Trophoblast cell (in vitro differentiated cells and primary cell): ENCODE results near the gene HOATZ.
A peak's percentile ranks its signal among the peaks of the same experiment; 100 is the strongest.

ENCODE experiments used
- DNase-seq, 2 donors: peaks; one replicate each; pipeline ENCODE4 v3.0.0-alpha.2; 2016
- H2AFZ ChIP-seq: 2 replicates; pipeline ENCODE4 v1.6.1; 2013; ENCODE audit warnings: low read length, moderate library complexity, mild to moderate bottlenecking; ENCODE audit not compliant: insufficient read depth, poor library complexity
- H2AK5ac ChIP-seq: 2 replicates; pipeline ENCODE4 v1.6.1; 2013; ENCODE audit warnings: mild to moderate bottlenecking, low read length
- H2BK120ac ChIP-seq: 2 replicates; pipeline ENCODE4 v1.6.1; 2013; ENCODE audit warnings: low read length, mild to moderate bottlenecking, moderate library complexity; ENCODE audit not compliant: insufficient read depth, poor library complexity
- H2BK12ac ChIP-seq: 2 replicates; pipeline ENCODE4 v1.6.1; 2013; ENCODE audit warnings: mild to moderate bottlenecking, low read length, moderate library complexity
- H2BK5ac ChIP-seq: 2 replicates; pipeline ENCODE4 v1.6.1; 2013; ENCODE audit warnings: low read length, low read depth, moderate library complexity, mild to moderate bottlenecking; ENCODE audit not compliant: poor library complexity
- H3K14ac ChIP-seq: 2 replicates; pipeline ENCODE4 v1.6.1; 2013; ENCODE audit warnings: mild to moderate bottlenecking, low read length
- H3K18ac ChIP-seq: 2 replicates; pipeline ENCODE4 v1.6.1; 2013; ENCODE audit warnings: mild to moderate bottlenecking, low read length
- H3K23ac ChIP-seq: 2 replicates; pipeline ENCODE4 v1.6.1; 2013; ENCODE audit warnings: low read length
- H3K27ac ChIP-seq: 2 replicates; pipeline ENCODE4 v1.5.1; 2013; ENCODE audit warnings: low read depth, mild to moderate bottlenecking, inconsistent platforms, low read length, moderate library complexity
- H3K27me3 ChIP-seq: 2 replicates; pipeline ENCODE4 v1.6.1; 2013; ENCODE audit warnings: inconsistent platforms, mild to moderate bottlenecking, low read length, moderate library complexity; ENCODE audit not compliant: insufficient read depth
- H3K36me3 ChIP-seq, 2 experiments: 1 replicate in 1 of 2; 2 replicates in 1 of 2; pipeline ENCODE4 v1.6.1; 2013; ENCODE audit warnings: low read length in 2 of 2, mild to moderate bottlenecking in 2 of 2, moderate library complexity in 1 of 2; ENCODE audit not compliant: insufficient read depth in 2 of 2, control insufficient read depth in 1 of 2
- H3K4ac ChIP-seq: 2 replicates; pipeline ENCODE4 v1.6.1; 2013; ENCODE audit warnings: low read depth, mild to moderate bottlenecking, low read length, moderate library complexity
- H3K4me1 ChIP-seq, 2 experiments: 1 replicate in 1 of 2; 2 replicates in 1 of 2; pipeline ENCODE4 v1.6.1; 2013; ENCODE audit warnings: low read length in 2 of 2, mild to moderate bottlenecking in 2 of 2, moderate library complexity in 1 of 2; ENCODE audit not compliant: insufficient read depth in 2 of 2, control insufficient read depth in 1 of 2
- H3K4me2 ChIP-seq: 2 replicates; pipeline ENCODE4 v1.6.1; 2013; ENCODE audit warnings: inconsistent platforms, mild to moderate bottlenecking, low read length, moderate library complexity
- H3K4me3 ChIP-seq: 2 replicates; pipeline ENCODE4 v1.5.1; 2013; ENCODE audit warnings: mild to moderate bottlenecking, low read depth, low read length, inconsistent platforms
- H3K79me1 ChIP-seq: one replicate; pipeline ENCODE4 v1.6.1; 2013; ENCODE audit warnings: low read length
- H3K79me2 ChIP-seq: 2 replicates; pipeline ENCODE4 v1.6.1; 2013; ENCODE audit warnings: low read length, mild to moderate bottlenecking; ENCODE audit not compliant: control insufficient read depth, insufficient read depth, poor library complexity
- H3K9ac ChIP-seq: 2 replicates; pipeline ENCODE4 v1.6.1; 2013; ENCODE audit warnings: mild to moderate bottlenecking, low read length
- H3K9me3 ChIP-seq: 2 replicates; pipeline ENCODE4 v1.6.1; 2013; ENCODE audit warnings: low read depth, mild to moderate bottlenecking, control low read depth, inconsistent platforms, low read length; ENCODE audit not compliant: insufficient read depth
- H4K12ac ChIP-seq: 2 replicates; pipeline ENCODE4 v1.6.1; 2013; ENCODE audit warnings: low read depth, mild to moderate bottlenecking, low read length, moderate library complexity
- H4K8ac ChIP-seq: 2 replicates; pipeline ENCODE4 v1.6.1; 2013; ENCODE audit warnings: low read depth, mild to moderate bottlenecking, low read length, moderate library complexity
- H4K91ac ChIP-seq: one replicate; pipeline ENCODE4 v1.6.1; 2013; ENCODE audit warnings: low read depth, mild to moderate bottlenecking, low read length, moderate library complexity
- WGBS: extraction: QIAGEN DNeasy Blood & Tissue Kit; methylation state at CpG from one replicate; pipeline ENCODE4 v1.1.7; 2013; ENCODE audit warnings: missing lambda C conversion rate; ENCODE audit not compliant: insufficient read length, insufficient coverage; ENCODE audit errors: extremely low coverage; 5-methylcytosine and 5-hydroxymethylcytosine counted together

Gene HOATZ

DNA sequence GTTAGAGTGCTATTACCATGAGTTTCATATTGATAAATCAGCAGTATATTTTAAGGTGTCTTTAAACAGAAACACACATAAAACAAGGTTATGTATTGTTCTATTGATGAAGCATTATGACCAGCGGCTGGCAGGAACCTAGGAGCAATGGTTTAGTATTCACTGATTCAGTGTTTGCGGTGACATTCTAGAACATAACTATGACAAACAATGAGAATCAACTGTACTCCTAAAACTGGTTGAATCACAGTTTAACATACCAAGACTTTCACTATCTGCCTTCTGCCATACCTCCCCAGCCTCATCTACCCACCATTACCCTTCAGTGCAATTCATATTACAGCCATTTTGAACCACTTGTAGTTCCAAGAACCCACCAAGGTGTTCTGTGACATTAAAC is 8.8 kb downstream of the HOATZ start:
- no peak overlapping the region for H2AFZ ChIP-seq
- no peak overlapping the region for H3K23ac ChIP-seq
- H3K79me2 ChIP-seq, result peaks cover 2% of the 10 kb centered on the region
- no peak overlapping the region for H4K91ac ChIP-seq
- H3K18ac ChIP-seq, result no peak overlapping the region
- no peak overlapping the region for H2AK5ac ChIP-seq
- no peak overlapping the region for H3K9ac ChIP-seq
- WGBS, result no CpG with 5 or more reads among the region's 2 CpGs
- H3K4me2 ChIP-seq, result no peak overlapping the region
- peaks cover 5% of the 10 kb centered on the region for H3K79me1 ChIP-seq
- no peak overlapping the region for H2BK5ac ChIP-seq
- H3K36me3 ChIP-seq, result no peaks in the 10 kb centered on the region
- H3K4me3 ChIP-seq, result no peak overlapping the region
- no peak overlapping the region for H3K14ac ChIP-seq
- no peak for DNase-seq
- no peak overlapping the region for H4K12ac ChIP-seq
- H2BK120ac ChIP-seq, result no peak overlapping the region
- no peak overlapping the region for H2BK12ac ChIP-seq
- H4K8ac ChIP-seq, result no peak overlapping the region
- no peaks in the 10 kb centered on the region for H3K9me3 ChIP-seq
- H3K27me3 ChIP-seq, result no peaks in the 10 kb centered on the region
- peaks cover 4 to 9% of the 10 kb centered on the region in 2 experiments for H3K4me1 ChIP-seq
- no peak overlapping the region for H3K27ac ChIP-seq
- H3K4ac ChIP-seq, result no peak overlapping the region

GRCh38 chr11:111524056-111524455 is 9.5 kb downstream of the HOATZ start:
- H3K4ac ChIP-seq, result no peak overlapping the region
- no peak overlapping the region for H3K4me3 ChIP-seq
- no peak overlapping the region for H3K9ac ChIP-seq
- H3K79me1 ChIP-seq, result peaks cover 5% of the 10 kb centered on the region
- peaks cover 2% of the 10 kb centered on the region for H3K79me2 ChIP-seq
- H4K8ac ChIP-seq, result no peak overlapping the region
- no peak overlapping the region for H3K14ac ChIP-seq
- H4K12ac ChIP-seq, result no peak overlapping the region
- DNase-seq, result no peak
- H3K9me3 ChIP-seq, result no peaks in the 10 kb centered on the region
- no peak overlapping the region for H2BK5ac ChIP-seq
- H2AK5ac ChIP-seq, result no peak overlapping the region
- no peak overlapping the region for H3K18ac ChIP-seq
- H3K27me3 ChIP-seq, result no peaks in the 10 kb centered on the region
- no peak overlapping the region for H4K91ac ChIP-seq
- no peak overlapping the region for H3K4me2 ChIP-seq
- H3K4me1 ChIP-seq, result peaks cover 4 to 9% of the 10 kb centered on the region in 2 experiments
- no peak overlapping the region for H3K27ac ChIP-seq
- WGBS, result no CpG with 5 or more reads among the region's 1 CpG
- H3K23ac ChIP-seq, result no peak overlapping the region
- H2BK12ac ChIP-seq, result no peak overlapping the region
- no peaks in the 10 kb centered on the region for H3K36me3 ChIP-seq
- no peak overlapping the region for H2BK120ac ChIP-seq
- H2AFZ ChIP-seq, result no peak overlapping the region

DNA sequence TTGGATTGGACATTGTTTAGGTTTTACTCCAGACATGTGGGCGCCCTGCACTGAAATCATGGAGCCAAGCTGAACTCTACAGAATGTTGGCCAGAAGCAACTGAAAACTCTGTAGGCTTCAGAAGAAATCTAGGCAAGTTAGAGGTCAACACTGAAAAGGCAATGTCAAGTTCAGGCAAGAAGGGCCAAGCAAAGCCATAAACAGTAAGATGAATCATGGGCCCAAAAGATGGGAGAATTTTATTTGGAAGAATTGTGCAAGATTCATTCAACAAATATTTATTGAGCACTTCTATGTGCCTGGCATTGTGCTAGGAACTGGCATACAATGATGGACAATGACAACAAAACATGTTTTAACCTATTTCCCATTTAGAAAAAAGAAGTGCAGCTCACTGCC is 10.9 kb downstream of the HOATZ start:
- Histone ChIP-seq H2AFZ (no peak overlapping the region), H3K27me3 (no peaks in the 10 kb centered on the region), H2BK120ac (no peak overlapping the region), H3K9ac (no peak overlapping the region), H2AK5ac (no peak overlapping the region), H3K79me2 (peaks cover 2% of the 10 kb centered on the region), H3K4me1 (peaks cover 4 to 10% of the 10 kb centered on the region in 2 experiments), H3K27ac (no peak overlapping the region), H3K9me3 (no peaks in the 10 kb centered on the region), H3K14ac (no peak overlapping the region), H3K4me2 (no peak overlapping the region), H4K12ac (no peak overlapping the region), H4K91ac (no peak overlapping the region), H3K79me1 (peaks cover 8% of the 10 kb centered on the region), H4K8ac (no peak overlapping the region), H3K23ac (no peak overlapping the region), H3K4ac (no peak overlapping the region), H2BK12ac (peak overlapping the region; percentile 68), H3K36me3 (no peaks in the 10 kb centered on the region), H2BK5ac (no peak overlapping the region), H3K4me3 (no peak overlapping the region), H3K18ac (no peak overlapping the region)
- DNase-seq, result no peak
- WGBS, result no CpG with 5 or more reads among the region's 1 CpG

DNA sequence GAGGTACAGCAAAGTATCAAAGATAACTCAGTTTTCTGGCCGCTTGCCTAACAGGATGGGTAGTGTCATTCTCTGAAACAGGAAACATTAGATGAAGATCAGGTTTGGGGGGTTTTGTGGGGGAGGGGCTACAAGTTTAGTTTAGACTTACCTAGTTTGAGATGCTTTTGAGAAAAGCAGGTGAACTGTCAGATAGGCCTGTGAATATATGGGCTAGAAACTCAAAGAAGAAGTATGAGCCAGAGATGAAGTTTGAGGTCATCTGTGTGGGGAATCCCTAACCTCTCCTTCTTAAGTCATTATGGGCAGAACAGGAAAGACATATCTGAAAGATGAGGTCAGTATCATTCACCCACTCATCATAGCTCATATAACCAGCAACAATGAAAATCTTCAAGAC is 11.9 kb downstream of the HOATZ start:
- Histone ChIP-seq H2AFZ (no peak overlapping the region), H3K36me3 (no peaks in the 10 kb centered on the region), H2AK5ac (no peak overlapping the region), H3K14ac (no peak overlapping the region), H3K9ac (no peak overlapping the region), H3K18ac (no peak overlapping the region), H3K4me3 (no peak overlapping the region), H3K27ac (peak overlapping the region; percentile 70), H2BK12ac (no peak overlapping the region), H4K12ac (no peak overlapping the region), H3K4ac (no peak overlapping the region), H3K9me3 (no peaks in the 10 kb centered on the region), H4K91ac (no peak overlapping the region), H3K4me1 (peaks cover 4 to 10% of the 10 kb centered on the region in 2 experiments), H3K79me1 (peaks cover 8% of the 10 kb centered on the region), H3K23ac (no peak overlapping the region), H2BK5ac (no peak overlapping the region), H3K79me2 (peaks cover 2% of the 10 kb centered on the region), H4K8ac (no peak overlapping the region), H3K4me2 (no peak overlapping the region), H3K27me3 (no peaks in the 10 kb centered on the region), H2BK120ac (no peak overlapping the region)
- WGBS, result no CpG with 5 or more reads among the region's 1 CpG
- no peak for DNase-seq
